Activated T-helper 9 cell treated with anti-CD3 and anti-CD28 coated beads, Interleukin-2, amount 50 U/mL, for 16 hours (primary cell): Measurements from ENCODE around the gene MRPL54.
"Not testable (repeated sequence)": the region's sequence is repeated elsewhere in the genome, so short reads cannot be mapped to it uniquely, and the experiment has no call there.

Source experiments
- DNase-seq: peaks from one replicate; pipeline ENCODE4 v3.0.0-alpha.2; 2020; ENCODE audit warnings: low read depth

MRPL54 gene

GRCh38 chr19:3810708-3811355 lies 48.4 kb downstream of the MRPL54 start:
- no peak for DNase-seq

GRCh38 chr19:3813473-3814392 lies 51.3 kb downstream of the MRPL54 start:
- no peak for DNase-seq

GRCh38 chr19:3814648-3815047 lies 52.2 kb downstream of the MRPL54 start:
- no peak for DNase-seq

- not testable (repeated sequence) for DNase-seq
Measured at GRCh38 chr19:3816148-3816547, 53.7 kb downstream of the MRPL54 start.

- no peak for DNase-seq
Measured at GRCh38 chr19:3816566-3817218, 54.2 kb downstream of the MRPL54 start.
